ENCODE results near the gene AOC1.

DNA sequence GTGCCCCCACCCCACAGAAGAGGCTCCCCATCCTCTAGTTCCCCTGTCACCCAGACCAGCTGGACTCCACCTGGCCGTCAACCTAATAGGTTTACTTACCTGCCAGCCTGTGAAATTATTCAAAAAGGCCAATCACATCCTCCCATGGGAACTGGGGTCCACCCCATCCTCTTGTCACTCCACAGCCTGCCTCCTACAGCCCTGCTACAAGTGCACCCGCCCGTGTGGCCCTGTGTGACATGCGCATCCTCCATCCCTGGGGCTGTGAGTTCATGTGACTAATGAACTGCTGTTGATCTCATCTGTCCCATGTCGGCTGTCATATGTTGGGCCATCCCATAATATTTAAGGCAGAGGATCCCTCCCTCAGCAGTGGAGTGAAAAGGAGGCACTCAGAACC lies 39.4 kb downstream of the AOC1 start:
- TF ChIP-seq, protein P1, sequence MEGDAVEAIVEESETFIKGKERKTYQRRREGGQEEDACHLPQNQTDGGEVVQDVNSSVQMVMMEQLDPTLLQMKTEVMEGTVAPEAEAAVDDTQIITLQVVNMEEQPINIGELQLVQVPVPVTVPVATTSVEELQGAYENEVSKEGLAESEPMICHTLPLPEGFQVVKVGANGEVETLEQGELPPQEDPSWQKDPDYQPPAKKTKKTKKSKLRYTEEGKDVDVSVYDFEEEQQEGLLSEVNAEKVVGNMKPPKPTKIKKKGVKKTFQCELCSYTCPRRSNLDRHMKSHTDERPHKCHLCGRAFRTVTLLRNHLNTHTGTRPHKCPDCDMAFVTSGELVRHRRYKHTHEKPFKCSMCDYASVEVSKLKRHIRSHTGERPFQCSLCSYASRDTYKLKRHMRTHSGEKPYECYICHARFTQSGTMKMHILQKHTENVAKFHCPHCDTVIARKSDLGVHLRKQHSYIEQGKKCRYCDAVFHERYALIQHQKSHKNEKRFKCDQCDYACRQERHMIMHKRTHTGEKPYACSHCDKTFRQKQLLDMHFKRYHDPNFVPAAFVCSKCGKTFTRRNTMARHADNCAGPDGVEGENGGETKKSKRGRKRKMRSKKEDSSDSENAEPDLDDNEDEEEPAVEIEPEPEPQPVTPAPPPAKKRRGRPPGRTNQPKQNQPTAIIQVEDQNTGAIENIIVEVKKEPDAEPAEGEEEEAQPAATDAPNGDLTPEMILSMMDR (conservative IDR thresholded peaks at IDR 0.05; ENCODE audit: low read depth, low read length) = no peak
- no peak for TF ChIP-seq EZH2phosphoT487 (IDR thresholded peaks at IDR 0.05; ENCODE audit: borderline replicate concordance, low read length)

Measured in PC-3 (cell line).